Upper lobe of left lung (tissue), 6 donors: ENCODE measurements around the gene SLC19A3. TPM values are rescaled to one million over a fixed set of nuclear protein-coding genes. Genes with fewer than 3 reads are reported as not detected.

Source experiments
- ATAC-seq, 2 donors: fragments of 200-7000 bp; cut with Tn5 transposase; one replicate each; pipeline ENCODE4 v1.9.1; 2022; ENCODE audit warnings: mild to moderate bottlenecking in 2 of 2, moderate library complexity in 2 of 2; ENCODE audit not compliant: low FRiP score in 2 of 2
- DNase-seq, 2 donors: peaks; one replicate each; pipeline ENCODE4 v3.0.0-alpha.2; 2019 to 2020
- H3K27ac ChIP-seq, 4 donors: fragments of 200-600 bp; sonication (generic); one replicate each; pipeline ENCODE4 v1.5.1; 2016 to 2019
- H3K27me3 ChIP-seq, 4 donors: fragments of 200-600 bp; sonication (generic); one replicate each; pipeline ENCODE4 v1.5.1; 2017 to 2019
- H3K36me3 ChIP-seq, 4 donors: fragments of 200-600 bp; sonication (generic); one replicate each; pipeline ENCODE4 v1.5.1; 2016 to 2019
- H3K4me1 ChIP-seq, 4 donors: fragments of 200-600 bp; sonication (generic); one replicate each; pipeline ENCODE4 v1.5.1; 2018 to 2019
- H3K4me3 ChIP-seq, 4 donors: fragments of 200-600 bp; sonication (generic); one replicate each; pipeline ENCODE4 v1.5.1; 2017 to 2019; ENCODE audit warnings: mild to moderate bottlenecking in 2 of 4, moderate library complexity in 1 of 4
- H3K9me3 ChIP-seq, 4 donors: fragments of 200-600 bp; sonication (generic); one replicate each; pipeline ENCODE4 v1.5.1; 2018 to 2019
- EP300 ChIP-seq, 4 donors: sonication (generic); formaldehyde crosslinking; IDR thresholded peaks; one replicate each; pipeline ENCODE4 v1.5.1; 2017; ENCODE audit warnings: antibody characterized with exemption in 4 of 4, control low read depth in 2 of 4
- POLR2A ChIP-seq, 4 donors: fragments of 450-650 bp; IDR thresholded peaks; one replicate each; pipeline ENCODE4 v1.5.1; 2016 to 2017; ENCODE audit warnings: antibody characterized with exemption in 4 of 4, mild to moderate bottlenecking in 2 of 4
- POLR2AphosphoS5 ChIP-seq, 2 donors: sonication (generic); formaldehyde crosslinking; IDR thresholded peaks; one replicate each; pipeline ENCODE4 v1.5.1; 2017; ENCODE audit warnings: antibody characterized with exemption in 2 of 2
- WGBS, 2 donors: methylation state at CpG; one replicate each; pipeline ENCODE4 v1.1.5; 2017 to 2018; 5-methylcytosine and 5-hydroxymethylcytosine counted together
- total RNA-seq, 6 donors: library from RNA; depleted of rRNA in 4 of 6; stranded (reverse); fragments of >200 nt in 4 of 6; gene quantifications; one replicate each; pipeline versions ENCODE4 v1.1.0 to v1.2.1, GENCODE V29; 2016 to 2021
- TF ChIP-seq, protein P1 (sequence below), 6 experiments: fragments of 450-650 bp in 4 of 6; fragments of 200-600 bp in 2 of 6; sonication (generic) in 2 of 6; IDR thresholded peaks; one replicate each; pipeline ENCODE4 v1.5.1; 2016 to 2019; ENCODE audit warnings: antibody characterized with exemption in 6 of 6
- donor health status: DM: no; HTN: no; CAD: no; lungs with moderate emphysema.
- donor health status: DM: no; HTN: yes; CAD: no; lungs with severe emphysema.

Gene SLC19A3
- total RNA-seq, 6 donors from 2014 or later, result 12.6 to 53.4 (median 32.1) TPM

- Histone ChIP-seq H3K4me1 (peaks cover 0 to 7% (median 0%) of the 10 kb centered on the region in 4 donors), H3K36me3 (no peaks in the 10 kb centered on the region), H3K4me3 (no peak overlapping the region), H3K27ac (peak overlapping the region in 1 of 4 donors; percentile 19), H3K9me3 (no peaks in the 10 kb centered on the region), H3K27me3 (no peaks in the 10 kb centered on the region)
- TF ChIP-seq EP300 (IDR thresholded peaks at IDR 0.05) (peak in 1 of 4 donors; percentile 50), POLR2AphosphoS5 (IDR thresholded peaks at IDR 0.05) (peak; percentile 16 to 39), POLR2A (IDR thresholded peaks at IDR 0.05) (no peak)
- TF ChIP-seq, protein P1, sequence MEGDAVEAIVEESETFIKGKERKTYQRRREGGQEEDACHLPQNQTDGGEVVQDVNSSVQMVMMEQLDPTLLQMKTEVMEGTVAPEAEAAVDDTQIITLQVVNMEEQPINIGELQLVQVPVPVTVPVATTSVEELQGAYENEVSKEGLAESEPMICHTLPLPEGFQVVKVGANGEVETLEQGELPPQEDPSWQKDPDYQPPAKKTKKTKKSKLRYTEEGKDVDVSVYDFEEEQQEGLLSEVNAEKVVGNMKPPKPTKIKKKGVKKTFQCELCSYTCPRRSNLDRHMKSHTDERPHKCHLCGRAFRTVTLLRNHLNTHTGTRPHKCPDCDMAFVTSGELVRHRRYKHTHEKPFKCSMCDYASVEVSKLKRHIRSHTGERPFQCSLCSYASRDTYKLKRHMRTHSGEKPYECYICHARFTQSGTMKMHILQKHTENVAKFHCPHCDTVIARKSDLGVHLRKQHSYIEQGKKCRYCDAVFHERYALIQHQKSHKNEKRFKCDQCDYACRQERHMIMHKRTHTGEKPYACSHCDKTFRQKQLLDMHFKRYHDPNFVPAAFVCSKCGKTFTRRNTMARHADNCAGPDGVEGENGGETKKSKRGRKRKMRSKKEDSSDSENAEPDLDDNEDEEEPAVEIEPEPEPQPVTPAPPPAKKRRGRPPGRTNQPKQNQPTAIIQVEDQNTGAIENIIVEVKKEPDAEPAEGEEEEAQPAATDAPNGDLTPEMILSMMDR (IDR thresholded peaks at IDR 0.05), result no peak
- WGBS, 2 donors, result 53 to 61% methylated on average over 1 of the region's 1 CpG
- DNase-seq (no peak), ATAC-seq (peak in 1 of 2 donors; percentile 91)
Measured at GRCh38 chr2:227655454-227655853, 62.4 kb downstream of the SLC19A3 start.

GRCh38 chr2:227654426-227654825 lies 63.4 kb downstream of the SLC19A3 start:
- WGBS, 2 donors, result 64 to 67% methylated on average over 1 of the region's 1 CpG
- peak overlapping the region in 1 of 4 donors; percentile 43 for H3K27ac ChIP-seq
- no peaks in the 10 kb centered on the region for H3K9me3 ChIP-seq
- no peak for ATAC-seq
- H3K4me1 ChIP-seq, result peaks cover 0 to 7% (median 0%) of the 10 kb centered on the region in 4 donors
- TF ChIP-seq EP300 (IDR thresholded peaks at IDR 0.05), result no peak
- TF ChIP-seq POLR2A (IDR thresholded peaks at IDR 0.05), result no peak
- TF ChIP-seq, protein P1 (IDR thresholded peaks at IDR 0.05), result no peak
- TF ChIP-seq POLR2AphosphoS5 (IDR thresholded peaks at IDR 0.05), result no peak
- no peaks in the 10 kb centered on the region for H3K27me3 ChIP-seq
- no peak for DNase-seq
- no peaks in the 10 kb centered on the region for H3K36me3 ChIP-seq
- no peak overlapping the region for H3K4me3 ChIP-seq

GRCh38 chr2:227653419-227653818 lies 64.4 kb downstream of the SLC19A3 start:
- peak overlapping the region in 1 of 4 donors; percentile 36 for H3K27ac ChIP-seq
- TF ChIP-seq, protein P1 (IDR thresholded peaks at IDR 0.05), result no peak
- TF ChIP-seq POLR2AphosphoS5 (IDR thresholded peaks at IDR 0.05) (peak in 1 of 2 donors; percentile 47), EP300 (IDR thresholded peaks at IDR 0.05) (no peak)
- ATAC-seq (no peak), DNase-seq (no peak)
- H3K9me3 ChIP-seq, result no peaks in the 10 kb centered on the region
- WGBS, 2 donors, result 27 to 33% methylated on average over 3 to 4 of the region's 4 CpGs
- peaks cover 0 to 7% (median 0%) of the 10 kb centered on the region in 4 donors for H3K4me1 ChIP-seq
- H3K4me3 ChIP-seq, result no peak overlapping the region
- H3K36me3 ChIP-seq, result no peaks in the 10 kb centered on the region
- H3K27me3 ChIP-seq, result no peaks in the 10 kb centered on the region

- ATAC-seq, result no peak
Measured at GRCh38 chr2:227643990-227644551, 73.8 kb downstream of the SLC19A3 start.

More at GRCh38 chr2:227643990-227644551, 73.8 kb downstream of the SLC19A3 start:
- no peaks in the 10 kb centered on the region for H3K36me3 ChIP-seq
- H3K9me3 ChIP-seq, result no peaks in the 10 kb centered on the region
- WGBS, 2 donors, result 69 to 79% methylated on average over 5 of the region's 5 CpGs
- TF ChIP-seq EP300 (IDR thresholded peaks at IDR 0.05) (no peak), POLR2AphosphoS5 (IDR thresholded peaks at IDR 0.05) (no peak), POLR2A (IDR thresholded peaks at IDR 0.05) (no peak)
- TF ChIP-seq, protein P1 (IDR thresholded peaks at IDR 0.05), result no peak
- H3K4me3 ChIP-seq, result no peak overlapping the region
- H3K27ac ChIP-seq, result no peak overlapping the region
- no peak for DNase-seq
- H3K4me1 ChIP-seq, result no peaks in the 10 kb centered on the region
- no peaks in the 10 kb centered on the region for H3K27me3 ChIP-seq
